NCI-H82 (cell line): ENCODE data around the gene MYL2.

Source experiments
- DNase-seq: peaks from one replicate; lab custom pipeline; 2025; lab: John Stamatoyannopoulos, UW

MYL2 gene

DNA sequence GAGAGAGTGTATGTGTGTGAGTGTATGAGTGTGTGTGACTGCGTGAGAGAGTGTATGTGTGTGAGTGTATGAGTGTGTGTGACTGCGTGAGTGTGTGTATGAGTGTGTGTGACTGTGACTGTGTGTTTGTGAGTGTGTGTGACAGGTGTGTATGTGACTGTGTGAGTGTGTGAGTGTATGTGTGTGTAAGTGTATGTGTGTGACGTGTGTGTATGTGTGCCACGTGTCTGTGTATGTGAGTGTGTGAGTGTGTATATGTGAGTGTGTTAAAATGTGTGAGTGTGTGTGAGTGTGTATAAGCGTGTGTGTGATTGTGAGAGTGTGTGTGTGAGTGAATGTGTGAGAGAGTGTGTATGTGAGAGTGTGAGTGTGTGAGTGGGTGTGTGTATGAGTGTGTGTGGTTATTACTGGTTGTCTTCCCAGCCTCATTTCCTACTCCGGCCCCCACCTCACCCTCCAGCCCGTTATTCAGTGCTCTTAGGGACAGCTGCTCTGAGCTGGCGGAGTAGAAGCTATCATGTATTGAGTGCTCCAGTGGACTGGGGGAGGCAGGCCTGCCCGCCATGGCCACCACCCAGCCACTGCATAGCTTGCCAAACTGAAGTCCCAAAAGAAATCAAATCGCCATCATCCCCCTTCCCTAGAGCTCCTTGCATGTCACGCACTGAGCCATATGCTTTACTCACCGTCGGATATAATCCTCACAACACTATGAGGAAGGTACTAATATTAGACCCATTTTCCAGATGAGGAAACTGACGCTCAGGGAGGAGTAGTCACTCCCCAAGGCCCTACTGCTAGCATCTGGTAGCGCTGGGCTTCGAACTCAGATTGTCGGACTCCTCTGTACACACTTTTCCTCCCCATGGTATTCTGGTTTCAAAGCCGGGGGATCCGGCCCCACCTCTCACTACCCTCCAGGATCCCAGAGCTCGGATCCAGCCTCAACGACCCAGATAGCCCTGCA is 10.3 kb upstream of the MYL2 start:
- DNase-seq = no peak

GRCh38 chr12:110929818-110930217 is 9.4 kb upstream of the MYL2 start:
- DNase-seq = no peak

DNA sequence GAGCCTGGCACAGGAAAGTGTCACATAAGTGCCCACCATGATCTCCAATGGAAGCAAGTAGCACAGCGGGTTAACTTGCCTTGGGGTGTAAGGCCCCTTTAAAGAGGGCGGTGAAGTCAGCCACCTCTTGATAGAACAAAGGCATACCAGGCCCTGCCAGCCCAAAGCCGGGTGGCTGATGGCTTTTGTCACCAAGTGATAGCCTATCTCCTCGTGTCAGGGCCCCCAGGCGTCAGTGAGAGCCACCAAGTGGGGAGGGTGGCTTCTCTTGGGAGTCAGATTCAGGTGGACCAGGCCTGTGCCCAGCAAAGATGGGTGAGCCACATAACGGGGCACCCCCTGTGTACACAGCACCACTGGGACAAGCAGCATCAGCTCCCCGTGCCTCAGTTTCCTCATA is 8.3 kb upstream of the MYL2 start:
- no peak for DNase-seq

GRCh38 chr12:110927546-110927945 is 7.2 kb upstream of the MYL2 start:
- DNase-seq = no peak

- no peak for DNase-seq
Measured at GRCh38 chr12:110923692-110924334, 3.4 kb upstream of the MYL2 start.

- no peak for DNase-seq
Measured at GRCh38 chr12:110923192-110923591, 2.8 kb upstream of the MYL2 start.

DNA sequence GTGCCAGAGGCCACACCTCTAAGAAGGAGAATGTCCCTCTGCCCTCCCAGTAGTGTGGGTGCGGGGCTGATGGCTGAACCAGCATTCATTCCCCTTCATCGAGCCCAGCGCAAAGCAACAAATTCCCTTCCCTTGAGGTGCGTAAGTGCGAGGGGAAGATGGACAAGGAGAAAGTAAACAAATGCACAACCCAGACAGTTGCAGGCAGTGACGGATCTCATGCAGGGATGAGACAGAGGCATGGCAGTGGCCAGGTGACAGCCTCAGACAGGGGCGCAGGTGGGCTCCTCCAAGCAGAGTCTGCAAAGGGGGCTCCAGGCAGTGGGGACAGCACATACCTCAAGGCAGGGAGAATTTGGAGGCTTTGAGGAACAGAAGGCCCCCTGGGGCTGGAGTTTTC is 2.3 kb upstream of the MYL2 start:
- DNase-seq = no peak

DNA sequence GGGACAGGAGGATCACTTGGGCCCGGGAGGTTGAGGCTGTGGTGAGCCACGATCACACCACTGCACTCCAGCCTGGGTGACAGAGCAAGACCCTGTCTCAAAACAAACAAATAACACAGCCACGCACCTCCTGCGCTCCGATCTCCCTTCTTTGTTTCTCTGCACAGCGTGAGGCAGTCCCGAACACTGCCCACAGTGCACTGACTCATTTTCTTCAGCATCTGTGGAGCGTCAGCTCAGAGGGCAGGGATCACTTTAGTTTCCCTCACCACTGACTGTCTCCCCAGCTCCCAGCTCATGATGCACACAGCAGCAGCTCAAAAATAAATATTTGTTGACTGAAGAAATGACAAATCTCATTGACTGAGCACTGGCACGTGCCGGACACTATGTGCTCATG is 883 bp upstream of the MYL2 start:
- DNase-seq = no peak

- DNase-seq = no peak
Measured at GRCh38 chr12:110919720-110920119, 659 bp downstream of the MYL2 start.

DNA sequence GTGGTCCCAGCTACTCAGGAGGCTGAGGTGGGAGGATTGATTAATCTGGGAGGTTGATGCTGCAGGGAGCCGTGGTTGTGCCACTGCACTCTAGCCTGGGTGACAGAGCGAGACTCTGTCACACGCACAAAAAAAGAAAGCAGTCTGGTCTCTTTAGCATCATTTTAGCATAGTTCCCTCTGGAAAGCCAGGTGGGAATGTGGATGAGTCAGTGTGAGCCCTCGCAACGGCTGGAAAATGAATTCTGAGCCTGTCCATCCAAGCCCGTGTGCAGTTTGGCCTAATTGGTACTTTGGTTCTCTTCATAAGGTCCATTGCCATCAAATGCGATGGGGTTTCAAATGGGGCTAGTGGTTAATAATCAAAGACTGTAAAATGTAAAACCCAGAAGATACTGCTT is 2.4 kb downstream of the MYL2 start:
- DNase-seq = no peak

- DNase-seq = no peak
Measured at GRCh38 chr12:110917467-110917866, 2.9 kb downstream of the MYL2 start.

- no peak for DNase-seq
Measured at GRCh38 chr12:110916295-110916875, 4.0 kb downstream of the MYL2 start.

GRCh38 chr12:110913119-110914056 is 7.0 kb downstream of the MYL2 start:
- no peak for DNase-seq

GRCh38 chr12:110912263-110912662 is 8.1 kb downstream of the MYL2 start:
- no peak for DNase-seq

- no peak for DNase-seq
Measured at GRCh38 chr12:110908377-110909152, 11.8 kb downstream of the MYL2 start.

DNA sequence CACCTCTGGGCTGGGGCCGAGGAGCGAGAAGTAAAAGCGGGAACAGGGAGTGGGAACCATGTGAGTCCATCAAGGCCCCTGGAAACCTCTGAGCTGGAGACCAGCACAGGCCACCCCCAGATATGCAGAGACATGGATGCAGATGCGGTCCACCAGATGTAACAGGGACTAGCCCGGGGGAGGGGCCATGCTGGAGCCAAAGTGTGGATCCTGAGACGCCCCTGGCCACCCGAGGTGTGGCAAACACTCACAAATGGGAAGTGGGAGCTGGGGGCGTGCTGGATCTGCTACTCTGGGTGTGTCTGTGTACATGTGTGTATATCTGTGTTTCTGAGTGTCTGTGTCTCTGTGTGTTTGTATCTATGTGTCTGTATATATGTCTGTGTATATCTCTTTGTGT is 12.8 kb downstream of the MYL2 start:
- DNase-seq = no peak

GRCh38 chr12:110906985-110907384 is 13.4 kb downstream of the MYL2 start:
- DNase-seq = no peak

DNA sequence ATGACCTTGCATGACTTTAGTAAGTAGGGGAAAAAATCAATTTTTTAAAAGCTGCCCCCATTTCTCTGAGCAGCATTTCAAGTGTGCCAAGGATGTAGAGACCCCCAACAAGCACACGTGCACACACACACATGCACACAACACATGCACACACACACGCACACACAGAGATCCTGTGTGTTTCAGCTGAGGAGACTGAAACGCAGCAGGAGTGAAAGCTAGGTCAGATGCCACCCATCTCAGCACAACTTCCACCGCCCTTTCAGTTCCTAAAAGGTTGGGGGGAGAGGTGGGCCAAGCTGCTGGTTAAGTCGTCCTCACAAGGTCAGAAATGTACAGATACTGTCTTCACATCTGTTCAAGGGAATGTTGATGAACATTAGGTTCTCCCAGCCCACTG is 13.9 kb downstream of the MYL2 start:
- DNase-seq = no peak

DNA sequence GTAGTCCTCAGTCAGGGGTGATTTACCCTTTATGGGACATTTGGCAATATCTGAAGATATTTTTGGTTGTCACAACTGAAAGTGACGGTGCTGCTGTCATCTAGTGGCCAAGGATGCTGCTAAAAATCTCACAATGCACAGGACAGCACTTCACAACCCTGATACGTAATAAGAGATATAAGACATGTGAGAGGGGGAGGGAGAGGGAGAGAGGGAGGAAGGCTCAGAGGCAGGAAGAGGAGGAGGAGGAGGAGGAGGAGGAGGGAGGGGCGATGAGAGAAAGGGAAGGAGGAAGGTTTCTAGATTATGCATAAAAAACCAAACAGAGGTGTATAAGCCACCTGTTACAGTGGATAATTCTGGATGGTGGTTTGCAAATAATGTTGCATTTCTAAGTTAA is 14.3 kb downstream of the MYL2 start:
- DNase-seq = no peak

DNA sequence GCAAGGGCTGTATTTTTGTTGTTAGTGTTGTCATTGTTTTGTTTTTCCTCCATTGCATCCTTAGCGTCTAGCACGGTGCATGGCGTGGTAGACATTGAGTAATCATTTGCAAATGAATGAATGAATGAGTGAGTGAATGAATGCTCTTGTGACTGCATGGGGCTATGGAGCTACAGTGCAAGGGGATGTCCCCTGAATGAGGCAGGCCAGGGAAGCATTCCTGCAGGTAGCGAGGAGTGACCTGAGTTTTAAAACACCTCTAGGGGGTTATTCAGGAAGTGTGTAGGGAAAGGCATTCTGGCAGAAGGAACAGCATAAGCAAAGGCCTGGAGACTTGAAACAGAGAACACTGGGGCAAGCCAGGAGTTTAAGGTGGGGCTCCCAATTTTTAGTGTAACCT is 16.9 kb downstream of the MYL2 start:
- no peak for DNase-seq

- DNase-seq = no peak
Measured at GRCh38 chr12:110901401-110901800, 19.0 kb downstream of the MYL2 start.
